Heart left ventricle (tissue), 13 donors: ENCODE measurements around the gene P2RX7.

Experiments
- POLR2A ChIP-seq, 2 donors: fragments of 450-650 bp; IDR thresholded peaks; one replicate each; pipeline ENCODE4 v1.6.1; 2017; ENCODE audit warnings: antibody characterized with exemption in 2 of 2, mild to moderate bottlenecking in 2 of 2, moderate library complexity in 2 of 2
- TF ChIP-seq, protein P1 (sequence below), 12 donors: fragments of 200-600 bp; sonication (generic) in 4 of 12; IDR thresholded peaks; one replicate each; pipeline versions ENCODE4 v1.5.0 to v1.8.0; 2018 to 2022; ENCODE audit warnings: antibody characterized with exemption in 12 of 12, mild to moderate bottlenecking in 5 of 12
- donor health status: ischemic (EF 13 %, LVEDD 7.1; RV severe dilation, severe dysfunction).
- donor health status: DM: no; HTN: yes; CAD: no.
- donor health status: DM: no; HTN: no; CAD: no.
- donor health status: ischemic (EF 25% LVEDD 6.9; RV normal size, moderate dysfunction).
- donor health status: ischemic (EF 25% LVEDD 5.7; RV mildly dilated, moderate dysfunction).
- donor health status: ischemic (EF 35%, LVEDD 5.7; RV mildly dilated, moderate dysfunction).
- donor health status: nonischemic (EF 11% LVEDD 7.7; RV severe dilation, severe dysfunction).
- donor health status: DM: yes; HTN: yes; CAD: no.
- donor health status: PGD.
- donor health status: ischemic (EF 29% LVEDD 5.4; RV normal size, mild dysfunction).
- donor health status: nonischemic (EF 23%, LVEDD 6.1; RV moderate dilation, normal function).

DNA sequence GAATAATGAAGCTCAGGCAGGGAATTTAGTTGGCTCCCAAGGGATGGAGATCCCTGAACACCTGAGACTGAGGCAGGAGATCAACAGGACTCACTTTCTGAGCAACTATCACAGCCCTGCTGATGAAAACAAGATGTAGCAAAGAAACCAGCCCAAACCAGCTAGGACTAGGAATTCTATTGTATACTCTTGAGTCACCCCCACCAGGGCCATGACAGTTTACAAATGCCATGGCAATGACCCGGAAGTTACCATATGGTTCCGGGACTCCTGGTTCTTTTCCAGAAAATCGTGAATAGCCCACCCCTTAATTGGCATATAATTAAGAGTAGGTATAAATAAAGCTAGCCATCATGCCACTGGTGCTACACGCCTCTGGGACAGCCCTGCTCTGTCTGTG, 47.6 kb upstream of the P2RX7 start:
- TF ChIP-seq, protein P1, sequence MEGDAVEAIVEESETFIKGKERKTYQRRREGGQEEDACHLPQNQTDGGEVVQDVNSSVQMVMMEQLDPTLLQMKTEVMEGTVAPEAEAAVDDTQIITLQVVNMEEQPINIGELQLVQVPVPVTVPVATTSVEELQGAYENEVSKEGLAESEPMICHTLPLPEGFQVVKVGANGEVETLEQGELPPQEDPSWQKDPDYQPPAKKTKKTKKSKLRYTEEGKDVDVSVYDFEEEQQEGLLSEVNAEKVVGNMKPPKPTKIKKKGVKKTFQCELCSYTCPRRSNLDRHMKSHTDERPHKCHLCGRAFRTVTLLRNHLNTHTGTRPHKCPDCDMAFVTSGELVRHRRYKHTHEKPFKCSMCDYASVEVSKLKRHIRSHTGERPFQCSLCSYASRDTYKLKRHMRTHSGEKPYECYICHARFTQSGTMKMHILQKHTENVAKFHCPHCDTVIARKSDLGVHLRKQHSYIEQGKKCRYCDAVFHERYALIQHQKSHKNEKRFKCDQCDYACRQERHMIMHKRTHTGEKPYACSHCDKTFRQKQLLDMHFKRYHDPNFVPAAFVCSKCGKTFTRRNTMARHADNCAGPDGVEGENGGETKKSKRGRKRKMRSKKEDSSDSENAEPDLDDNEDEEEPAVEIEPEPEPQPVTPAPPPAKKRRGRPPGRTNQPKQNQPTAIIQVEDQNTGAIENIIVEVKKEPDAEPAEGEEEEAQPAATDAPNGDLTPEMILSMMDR (IDR thresholded peaks at IDR 0.05) = no peak
- no peak for TF ChIP-seq POLR2A (IDR thresholded peaks at IDR 0.05)
